ENCODE results near the gene NMNAT1.

GRCh38 chr1:10020086-10020485 lies 76.8 kb downstream of the NMNAT1 start:
- no peak for TF ChIP-seq CTCF (IDR thresholded peaks at IDR 0.05; ENCODE audit: borderline replicate concordance, extremely low read depth, low read length, poor library complexity, severe bottlenecking)
- TF ChIP-seq EZH2 (IDR thresholded peaks at IDR 0.05; ENCODE audit: borderline replicate concordance, low read depth, low read length, severe bottlenecking), result no peak

All from DND-41 (cell line).